Dedifferentiated amniotic fluid mesenchymal stem cell (primary cell): ENCODE results near the gene MAPK1.
A peak's percentile ranks its signal among the peaks of the same experiment; 100 is the strongest.
"Not testable (repeated sequence)": the region's sequence is repeated elsewhere in the genome, so short reads cannot be mapped to it uniquely, and the experiment has no call there.

Source experiments
- DNase-seq: peaks from one replicate; pipeline ENCODE4 v3.0.0-alpha.2; 2016; ENCODE audit errors: extremely low spot score

Gene MAPK1

GRCh38 chr22:21726650-21727049 is 140.8 kb downstream of the MAPK1 start:
- no peak for DNase-seq

DNA sequence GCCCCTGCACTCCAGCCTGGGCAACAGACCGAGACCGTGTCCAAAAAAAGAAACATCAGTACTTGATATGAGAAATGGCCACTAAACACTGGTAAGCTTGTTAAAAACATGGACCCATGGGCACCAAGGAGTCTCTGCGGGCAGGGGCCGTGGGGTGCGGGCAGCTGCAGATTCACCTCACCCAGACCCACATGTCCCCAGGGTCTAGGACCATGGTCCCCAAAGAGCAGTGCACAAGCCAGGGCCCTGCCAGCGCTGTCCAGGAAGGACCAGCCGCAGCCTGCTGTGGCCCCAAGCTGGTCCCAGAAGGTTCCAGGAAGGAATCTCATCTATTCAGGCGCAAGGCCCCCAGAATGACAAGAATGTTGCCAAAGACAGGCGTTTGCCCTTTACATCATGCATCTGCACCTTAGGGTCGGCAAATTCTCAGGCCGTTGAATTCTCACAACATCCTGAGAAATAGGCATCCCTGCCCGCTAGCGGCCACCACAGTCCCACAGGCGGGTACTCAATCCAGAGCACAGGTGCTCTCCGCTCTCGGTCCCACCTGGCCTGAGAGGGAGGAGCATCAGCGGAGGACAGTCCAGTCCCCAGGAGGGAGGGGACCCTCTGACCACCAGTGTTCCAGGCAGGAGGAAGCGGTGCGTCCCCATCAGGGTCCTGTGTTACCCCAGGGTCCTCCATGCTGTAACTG is 141.3 kb downstream of the MAPK1 start:
- DNase-seq = no peak

- DNase-seq = not testable (repeated sequence)
Observed at GRCh38 chr22:21724496-21724895, 142.9 kb downstream of the MAPK1 start.

GRCh38 chr22:21721195-21721852 is 146.1 kb downstream of the MAPK1 start:
- not testable (repeated sequence) for DNase-seq

GRCh38 chr22:21720191-21720859 is 147.1 kb downstream of the MAPK1 start:
- not testable (repeated sequence) for DNase-seq

GRCh38 chr22:21719024-21719423 is 148.4 kb downstream of the MAPK1 start:
- DNase-seq = no peak

DNA sequence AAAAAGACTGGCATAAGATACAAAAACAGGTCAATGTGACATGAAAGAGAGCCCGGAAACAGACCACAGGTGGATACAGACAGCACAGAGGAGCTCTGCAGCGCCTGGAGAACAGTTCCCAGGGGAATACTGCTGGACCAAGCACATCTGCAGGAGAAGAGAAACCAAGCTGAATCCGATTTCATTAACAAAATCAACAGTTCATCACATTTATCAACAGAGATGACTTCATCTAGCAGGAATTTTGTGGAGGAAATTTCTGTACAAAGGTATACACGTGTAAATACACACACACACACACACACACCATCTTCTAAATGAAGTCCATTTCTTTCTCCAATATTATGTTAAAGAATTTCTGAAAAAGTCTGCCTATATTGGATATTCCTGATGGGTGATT is 148.9 kb downstream of the MAPK1 start:
- no peak for DNase-seq

GRCh38 chr22:21716395-21717122 is 150.9 kb downstream of the MAPK1 start:
- not testable (repeated sequence) for DNase-seq

DNA sequence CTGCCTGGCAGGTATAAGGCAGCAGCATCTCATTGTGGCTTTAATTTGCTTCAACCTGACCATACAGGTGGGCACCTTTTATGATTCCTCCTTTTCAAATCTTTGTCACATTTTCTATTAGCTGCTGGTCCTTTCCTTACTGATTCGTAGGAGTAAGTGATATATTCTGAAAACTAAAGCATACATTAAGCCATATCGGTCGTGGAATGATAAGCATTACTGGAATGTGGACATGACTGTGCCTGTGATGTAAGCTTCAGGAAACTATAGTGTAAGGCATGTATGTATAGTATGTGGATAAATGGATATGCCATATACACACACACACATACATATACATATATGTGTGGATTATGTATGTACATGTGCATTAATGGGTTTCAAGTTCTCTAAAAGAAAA is 152.7 kb downstream of the MAPK1 start:
- DNase-seq = no peak

GRCh38 chr22:21714059-21714770 is 153.2 kb downstream of the MAPK1 start:
- no peak for DNase-seq

GRCh38 chr22:21713428-21714058 is 153.9 kb downstream of the MAPK1 start:
- no peak for DNase-seq

- DNase-seq = peak; percentile 78
Observed at GRCh38 chr22:21712751-21713427, 154.6 kb downstream of the MAPK1 start.

GRCh38 chr22:21711851-21712250 is 155.6 kb downstream of the MAPK1 start:
- no peak for DNase-seq

- DNase-seq = no peak
Observed at GRCh38 chr22:21710156-21710555, 157.3 kb downstream of the MAPK1 start.

- no peak for DNase-seq
Observed at GRCh38 chr22:21709688-21710087, 157.8 kb downstream of the MAPK1 start.

DNA sequence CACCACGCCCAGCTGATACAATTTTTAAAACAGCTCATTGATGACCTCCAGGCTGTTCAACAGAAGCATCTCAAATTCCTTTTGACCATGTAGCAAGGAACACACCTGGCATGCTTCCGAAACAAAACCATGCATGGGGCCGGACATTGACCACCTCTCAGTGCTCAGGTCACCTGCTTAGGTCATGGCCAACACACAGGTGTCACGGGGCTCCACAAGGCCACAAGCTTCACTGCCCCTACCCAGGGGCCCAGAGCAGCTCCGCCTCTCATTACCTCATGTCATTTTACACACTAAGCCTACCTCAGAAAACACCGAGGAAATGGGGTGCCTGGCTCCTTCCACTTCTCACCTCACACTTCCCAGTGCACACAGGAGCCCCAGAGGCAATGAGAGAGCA is 158.5 kb downstream of the MAPK1 start:
- no peak for DNase-seq

DNA sequence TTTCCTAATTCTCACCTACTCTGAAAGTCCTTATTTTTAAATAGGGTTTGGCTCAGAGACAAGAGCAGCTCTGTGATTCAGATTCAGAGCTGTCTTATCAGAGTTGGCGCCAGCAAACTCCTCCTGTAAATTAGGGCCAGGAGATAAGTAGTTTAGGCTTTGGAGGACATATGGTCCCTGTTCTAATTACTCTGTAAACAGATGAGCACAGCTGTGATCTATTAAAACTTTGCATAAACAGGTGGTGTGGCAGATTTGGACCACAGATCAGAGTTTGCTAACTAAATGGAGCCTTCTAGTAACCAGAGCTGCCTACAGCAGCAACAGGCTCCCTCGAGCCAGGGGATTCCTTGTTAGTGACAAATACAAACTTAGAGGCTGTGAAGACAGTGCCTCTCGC is 159.8 kb downstream of the MAPK1 start:
- DNase-seq = no peak
